GM19043 (cell line): ENCODE results near the gene PFKM.
"Not testable (repeated sequence)": the region's sequence is repeated elsewhere in the genome, so short reads cannot be mapped to it uniquely, and the experiment has no call there.

ENCODE experiments used
- ATAC-seq: cut with Tn5 transposase; IDR thresholded peaks from one replicate; pipeline ENCODE4 v1.9.1; 2021; ENCODE audit warnings: low read depth; ENCODE audit not compliant: unreplicated experiment

PFKM gene

GRCh38 chr12:48110691-48111311 is 8.4 kb upstream of the PFKM start:
- ATAC-seq = no peak

GRCh38 chr12:48111312-48111693 is 7.9 kb upstream of the PFKM start:
- ATAC-seq = not testable (repeated sequence)

GRCh38 chr12:48115957-48116356 is 3.2 kb upstream of the PFKM start:
- ATAC-seq = no peak

- ATAC-seq = no peak
These were observed 786 bp upstream of the PFKM start for GRCh38 chr12:48118284-48118871.

DNA sequence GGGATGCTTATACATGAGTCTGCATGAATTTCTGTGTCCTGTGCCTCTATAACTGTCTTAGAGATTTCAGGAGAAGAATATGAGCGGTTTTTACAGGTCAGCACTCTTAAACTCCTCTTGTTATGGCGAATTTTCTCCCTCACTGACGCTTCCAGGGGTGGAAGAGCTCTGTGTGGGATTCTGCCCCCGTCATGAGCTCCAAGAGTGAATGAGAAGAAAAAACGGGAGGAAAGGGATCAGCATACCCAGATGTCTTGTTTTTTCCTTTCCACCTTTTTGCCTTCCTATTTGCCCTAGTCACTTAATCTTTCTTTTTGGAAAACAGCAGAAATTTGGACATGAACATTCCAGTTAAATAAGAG is 651 bp downstream of the PFKM start:
- no peak for ATAC-seq

DNA sequence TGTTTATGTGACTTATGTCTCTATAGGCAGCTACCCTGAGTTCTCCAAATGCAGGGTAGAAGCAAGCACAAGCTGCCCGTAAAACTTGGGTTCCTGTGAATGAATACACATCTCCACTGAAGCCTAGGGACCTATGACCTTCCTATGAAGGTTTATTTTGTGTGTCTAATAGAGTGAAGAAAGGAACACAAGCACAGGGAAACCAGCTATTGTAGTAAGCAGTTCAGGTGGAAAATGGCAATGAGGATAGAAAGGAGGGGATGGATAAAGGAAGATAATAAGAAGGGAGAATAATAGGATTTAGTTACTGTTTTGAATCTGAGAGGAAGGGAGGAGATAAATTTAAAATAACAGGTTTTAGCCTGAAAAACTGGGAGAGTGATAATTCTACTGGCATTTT is 2.4 kb downstream of the PFKM start:
- ATAC-seq = no peak

- ATAC-seq = no peak
These were observed 3.1 kb downstream of the PFKM start for GRCh38 chr12:48122065-48122834.

DNA sequence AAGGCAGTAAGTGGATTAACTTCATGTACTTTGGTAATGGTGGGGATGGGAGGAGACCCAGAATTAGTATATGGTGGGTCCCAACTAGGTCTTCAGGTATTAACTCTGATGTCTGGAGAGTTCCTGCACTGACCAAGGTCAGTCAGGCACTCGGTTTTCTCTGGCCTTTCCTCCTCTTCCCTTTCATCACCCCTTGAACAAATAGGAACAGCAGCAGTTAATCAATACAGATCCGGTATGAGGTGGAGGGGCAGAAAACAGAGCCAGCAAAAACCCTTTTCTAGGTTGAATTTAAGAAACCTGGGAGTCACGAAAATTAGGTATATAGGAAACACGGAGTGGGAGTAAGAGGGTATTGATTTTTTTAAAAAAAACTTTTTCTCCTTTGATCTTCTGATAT is 4.0 kb downstream of the PFKM start:
- ATAC-seq = no peak

DNA sequence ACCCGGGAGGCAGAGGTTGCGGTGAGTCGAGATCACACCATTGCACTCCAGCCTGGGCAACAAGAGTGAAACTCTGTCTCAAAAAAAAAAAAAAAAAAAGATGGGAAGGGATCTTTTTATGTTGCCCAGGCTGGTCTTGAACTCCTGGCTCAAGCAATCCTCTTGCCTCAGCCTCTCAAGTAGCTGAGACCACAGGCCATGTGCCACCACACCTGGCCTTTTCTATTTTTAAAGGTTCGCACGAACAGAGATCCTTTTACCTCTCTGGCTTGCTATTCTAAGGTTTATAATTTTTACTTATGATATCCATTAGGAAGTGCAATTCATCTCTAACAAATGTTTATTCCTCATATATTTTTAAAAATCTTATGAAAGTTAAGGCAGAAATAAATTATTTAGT is 6.4 kb downstream of the PFKM start:
- ATAC-seq = not testable (repeated sequence)

- no peak for ATAC-seq
These were observed 6.8 kb downstream of the PFKM start for GRCh38 chr12:48125985-48126384.

GRCh38 chr12:48126953-48127630 is 7.9 kb downstream of the PFKM start:
- ATAC-seq = no peak

- no peak for ATAC-seq
These were observed 9.6 kb downstream of the PFKM start for GRCh38 chr12:48128800-48129199.

- ATAC-seq = no peak
These were observed 10.2 kb downstream of the PFKM start for GRCh38 chr12:48129376-48129775.

DNA sequence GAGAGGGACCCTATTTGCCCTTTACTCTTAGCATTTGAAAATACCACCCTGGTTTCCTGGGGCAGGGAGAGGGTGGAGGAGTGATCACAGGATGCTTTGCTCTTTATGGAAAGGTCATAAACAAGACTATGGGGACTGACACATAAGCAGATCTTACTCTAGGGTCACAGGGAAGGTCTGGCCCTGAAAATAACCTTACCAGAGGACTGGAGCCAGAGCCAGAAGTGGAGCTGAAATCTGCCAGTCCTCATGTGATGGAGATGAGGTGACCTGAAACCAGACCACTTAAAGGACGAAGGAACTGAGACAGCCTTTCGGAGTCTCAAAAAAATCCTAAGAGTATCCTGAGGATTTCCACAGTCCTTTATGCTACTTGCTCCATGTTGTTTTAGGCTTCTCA is 12.4 kb downstream of the PFKM start:
- no peak for ATAC-seq

- ATAC-seq = no peak
These were observed 13.7 kb downstream of the PFKM start for GRCh38 chr12:48132826-48133225.

DNA sequence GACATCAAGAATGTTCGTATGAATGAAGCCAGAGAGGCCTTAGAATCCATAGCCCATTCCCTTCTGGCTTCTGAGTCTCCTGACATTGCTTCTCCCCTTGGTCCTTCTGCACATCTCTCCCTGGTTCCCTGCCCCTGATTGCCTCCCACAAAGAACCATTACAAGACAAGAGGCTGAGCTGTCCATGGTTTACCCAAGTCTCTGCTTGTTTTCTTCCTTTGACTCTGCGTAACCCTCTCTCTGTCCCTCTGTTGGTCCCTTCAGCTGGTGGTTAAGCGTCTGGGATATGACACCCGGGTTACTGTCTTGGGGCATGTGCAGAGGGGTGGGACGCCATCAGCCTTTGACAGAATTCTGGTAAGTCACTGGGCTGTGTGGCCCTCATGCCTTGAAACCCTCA is 15.9 kb downstream of the PFKM start:
- ATAC-seq = no peak

DNA sequence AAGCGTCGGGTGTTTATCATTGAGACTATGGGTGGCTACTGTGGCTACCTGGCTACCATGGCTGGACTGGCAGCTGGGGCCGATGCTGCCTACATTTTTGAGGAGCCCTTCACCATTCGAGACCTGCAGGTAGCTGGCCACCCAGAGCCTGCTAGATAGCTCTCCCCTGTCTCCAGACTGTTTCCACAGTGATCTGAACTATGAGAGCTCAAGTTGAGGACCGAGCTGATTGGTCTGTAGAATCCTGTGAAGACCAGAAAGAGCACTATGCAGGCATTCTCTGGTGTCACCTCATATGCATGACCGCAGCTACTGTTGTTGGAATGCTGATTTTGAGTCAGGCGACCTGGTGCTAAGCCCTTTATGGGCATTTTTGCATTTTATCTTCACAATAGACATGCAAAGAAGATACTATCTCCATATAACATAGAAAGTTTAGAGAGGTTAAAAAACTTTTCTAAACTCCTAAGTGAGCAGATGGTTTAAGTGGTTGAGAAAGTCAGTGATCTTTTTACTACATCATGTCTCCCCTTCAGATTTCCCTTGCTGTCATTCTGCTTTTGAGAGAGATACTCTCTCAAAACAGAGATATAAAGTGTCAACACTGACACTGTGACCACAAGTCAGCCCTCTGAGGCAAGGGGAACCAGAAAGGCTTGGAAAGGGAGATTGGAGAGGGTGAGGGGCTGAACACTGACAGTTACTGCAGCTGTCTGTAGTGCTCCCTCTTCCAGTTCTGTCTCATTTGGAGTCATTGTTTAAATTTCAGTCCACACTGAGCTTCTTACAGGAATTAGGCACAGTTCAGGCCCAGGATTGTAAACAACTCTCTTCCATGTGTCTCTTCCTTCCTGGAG is 23.9 kb downstream of the PFKM start:
- ATAC-seq = no peak

DNA sequence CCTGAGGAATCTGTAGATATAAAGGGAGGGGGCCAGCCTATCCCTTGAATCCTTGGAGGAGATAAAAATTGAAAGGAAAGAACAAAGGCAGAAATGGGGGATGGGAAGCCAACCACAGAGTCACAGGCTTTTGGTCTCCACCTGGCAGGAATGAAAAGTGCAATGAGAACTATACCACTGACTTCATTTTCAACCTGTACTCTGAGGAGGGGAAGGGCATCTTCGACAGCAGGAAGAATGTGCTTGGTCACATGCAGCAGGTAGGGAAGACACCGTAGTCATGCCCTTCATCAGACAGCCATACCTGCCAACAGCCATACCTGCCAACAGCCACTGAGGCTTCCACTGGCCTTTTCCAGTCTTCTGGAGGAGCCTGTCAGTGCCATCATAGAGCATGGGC is 24.7 kb downstream of the PFKM start:
- no peak for ATAC-seq

GRCh38 chr12:48145981-48146380 is 26.8 kb downstream of the PFKM start:
- ATAC-seq = no peak

DNA sequence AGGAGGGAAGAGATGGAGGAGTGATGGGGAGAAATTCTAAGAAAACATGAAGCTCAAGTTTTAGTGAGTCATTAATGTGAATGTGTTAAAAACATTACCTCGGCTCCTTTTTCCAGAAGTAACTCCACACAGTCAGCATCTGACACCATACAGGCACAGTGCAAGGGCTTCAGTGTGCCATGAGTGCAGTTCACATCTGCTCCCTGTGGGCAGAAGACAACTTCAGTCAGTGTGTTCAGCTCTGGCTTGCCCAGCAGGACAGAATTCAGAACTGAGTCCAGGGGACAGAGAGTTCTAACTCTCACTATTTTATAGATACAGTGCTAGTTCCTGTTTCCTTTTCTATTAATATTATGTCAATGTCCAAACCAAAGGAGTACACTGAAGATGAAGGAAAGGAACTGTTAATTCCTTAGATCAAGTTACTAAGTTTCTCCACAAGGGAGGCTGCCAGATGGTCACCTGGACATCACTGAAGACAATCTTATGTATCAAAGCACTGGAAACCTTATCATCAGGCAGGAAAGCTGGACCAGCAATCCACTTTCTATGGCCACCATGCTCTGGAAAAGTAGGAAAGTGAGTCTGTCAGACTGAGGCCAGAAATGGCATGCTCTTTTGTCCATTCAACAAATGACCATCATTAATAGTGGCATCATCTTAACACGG is 32.1 kb downstream of the PFKM start:
- no peak for ATAC-seq
